ENCODE data around the gene NABP2.

- TF ChIP-seq CTCF (IDR thresholded peaks at IDR 0.05) = no peak
- TF ChIP-seq ZFX (IDR thresholded peaks at IDR 0.05; ENCODE audit: borderline replicate concordance) = no peak
Measured at GRCh38 chr12:56257491-56258067, 33.4 kb downstream of the NABP2 start.

Data from 22Rv1 (cell line).